Activated naive CD4-positive, alpha-beta T cell treated with anti-CD3 and anti-CD28 coated beads, Interleukin-2, amount 10 ng/mL, durations not matched to agents 7 days and 5 days (primary cell): Measurements from ENCODE around the gene SLC22A16.
"Not testable (repeated sequence)": the region's sequence is repeated elsewhere in the genome, so short reads cannot be mapped to it uniquely, and the experiment has no call there.

ENCODE experiments used
- CTCF ChIA-PET: fragments of 350-600 bp; sonication (Branson Sonifier 250); formaldehyde crosslinking; loops from one replicate; lab custom pipeline; 2021; ENCODE audit warnings: antibody characterized with exemption; lab: Charles Lee
- DNase-seq: peaks from one replicate; pipeline ENCODE4 v3.0.0-alpha.2; 2020
- H3K27ac Mint-ChIP-seq: one replicate; pipeline ENCODE4 v1.8.0; 2021; ENCODE audit warnings: mild to moderate bottlenecking, moderate library complexity, mixed read lengths
- H3K27me3 Mint-ChIP-seq: one replicate; pipeline ENCODE4 v1.8.0; 2021; ENCODE audit warnings: mild to moderate bottlenecking, mixed read lengths
- H3K36me3 Mint-ChIP-seq: one replicate; pipeline ENCODE4 v1.8.0; 2021; ENCODE audit warnings: mixed read lengths
- H3K4me1 Mint-ChIP-seq: one replicate; pipeline ENCODE4 v1.8.0; 2021; ENCODE audit warnings: mixed read lengths
- H3K4me3 Mint-ChIP-seq: one replicate; pipeline ENCODE4 v1.8.0; 2021; ENCODE audit warnings: mild to moderate bottlenecking, moderate library complexity, mixed read lengths
- H3K9me3 Mint-ChIP-seq: one replicate; pipeline ENCODE4 v1.8.0; 2021; ENCODE audit warnings: mixed read lengths

Gene SLC22A16

GRCh38 chr6:110481081-110481480, 4.7 kb upstream of the SLC22A16 start:
- DNase-seq = no peak
- Mint-ChIP-seq H3K27ac (no peak overlapping the region), H3K4me3 (no peak overlapping the region), H3K36me3 (no peaks in the 10 kb centered on the region), H3K9me3 (no peaks in the 10 kb centered on the region), H3K4me1 (no peaks in the 10 kb centered on the region), H3K27me3 (peaks cover 42% of the 10 kb centered on the region)
- CTCF ChIA-PET = no interaction called here

DNA sequence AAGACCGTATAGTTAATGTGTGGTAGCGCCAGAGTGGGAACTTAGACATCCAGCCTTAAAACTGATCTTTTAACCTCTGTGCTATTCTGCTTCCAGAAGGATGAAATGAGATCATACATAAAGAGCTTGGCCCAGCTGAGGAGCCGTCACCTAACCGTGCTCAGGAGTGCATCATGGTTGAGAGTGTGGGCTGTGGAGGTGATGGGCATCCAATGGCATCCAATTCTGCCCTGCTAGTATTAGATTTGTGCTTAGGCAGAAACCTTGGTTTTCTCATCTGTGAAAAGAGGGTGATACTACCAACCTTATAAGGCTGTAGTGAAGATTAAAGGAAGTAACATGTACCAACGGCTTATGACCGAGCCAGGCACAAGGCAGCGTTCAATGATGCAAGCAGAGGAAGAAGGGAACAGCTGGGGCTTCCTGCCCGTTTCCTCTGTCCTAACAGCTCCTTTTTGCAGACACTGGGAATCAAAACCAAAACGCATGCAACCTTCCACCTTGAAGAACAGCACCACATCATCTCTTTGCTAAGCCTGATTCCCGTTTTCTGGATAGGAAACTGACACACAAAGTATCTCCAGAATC, 1.3 kb downstream of the SLC22A16 start:
- Mint-ChIP-seq H3K4me1 (peaks cover 11% of the 10 kb centered on the region), H3K9me3 (no peaks in the 10 kb centered on the region), H3K36me3 (no peaks in the 10 kb centered on the region), H3K4me3 (peak overlapping the region; percentile 9), H3K27ac (no peak overlapping the region), H3K27me3 (peaks cover 66% of the 10 kb centered on the region)
- CTCF ChIA-PET = no interaction called here
- no peak for DNase-seq

GRCh38 chr6:110474500-110474899, 1.9 kb downstream of the SLC22A16 start:
- H3K27me3 Mint-ChIP-seq = peaks cover 64% of the 10 kb centered on the region
- no peak overlapping the region for H3K27ac Mint-ChIP-seq
- CTCF ChIA-PET = no interaction called here
- H3K4me1 Mint-ChIP-seq = peaks cover 11% of the 10 kb centered on the region
- no peaks in the 10 kb centered on the region for H3K36me3 Mint-ChIP-seq
- H3K4me3 Mint-ChIP-seq = no peak overlapping the region
- no peaks in the 10 kb centered on the region for H3K9me3 Mint-ChIP-seq
- DNase-seq = no peak

- Mint-ChIP-seq H3K4me1 (peaks cover 11% of the 10 kb centered on the region), H3K9me3 (no peaks in the 10 kb centered on the region), H3K27ac (no peak overlapping the region), H3K36me3 (no peaks in the 10 kb centered on the region), H3K4me3 (no peak overlapping the region), H3K27me3 (peaks cover 53% of the 10 kb centered on the region)
- DNase-seq = no peak
- CTCF ChIA-PET = no interaction called here
Observed at GRCh38 chr6:110472739-110473138, 3.7 kb downstream of the SLC22A16 start.

GRCh38 chr6:110471726-110472365, 4.6 kb downstream of the SLC22A16 start:
- Mint-ChIP-seq H3K4me1 (peaks cover 11% of the 10 kb centered on the region), H3K36me3 (no peaks in the 10 kb centered on the region), H3K9me3 (no peaks in the 10 kb centered on the region), H3K27me3 (peaks cover 47% of the 10 kb centered on the region), H3K27ac (no peak overlapping the region), H3K4me3 (no peak overlapping the region)
- no peak for DNase-seq
- CTCF ChIA-PET = no interaction called here

- Mint-ChIP-seq H3K36me3 (no peaks in the 10 kb centered on the region), H3K4me3 (no peak overlapping the region), H3K9me3 (peaks cover 3% of the 10 kb centered on the region), H3K27me3 (peaks cover 30% of the 10 kb centered on the region), H3K4me1 (no peaks in the 10 kb centered on the region), H3K27ac (no peak overlapping the region)
- CTCF ChIA-PET = interaction anchor here (0.6 kb wide), 1 partner anchor 206 kb away, joined by 3 read pairs; no protein-coding TSS in a partner anchor
- no peak for DNase-seq
Observed at GRCh38 chr6:110468731-110469130, 7.7 kb downstream of the SLC22A16 start.

DNA sequence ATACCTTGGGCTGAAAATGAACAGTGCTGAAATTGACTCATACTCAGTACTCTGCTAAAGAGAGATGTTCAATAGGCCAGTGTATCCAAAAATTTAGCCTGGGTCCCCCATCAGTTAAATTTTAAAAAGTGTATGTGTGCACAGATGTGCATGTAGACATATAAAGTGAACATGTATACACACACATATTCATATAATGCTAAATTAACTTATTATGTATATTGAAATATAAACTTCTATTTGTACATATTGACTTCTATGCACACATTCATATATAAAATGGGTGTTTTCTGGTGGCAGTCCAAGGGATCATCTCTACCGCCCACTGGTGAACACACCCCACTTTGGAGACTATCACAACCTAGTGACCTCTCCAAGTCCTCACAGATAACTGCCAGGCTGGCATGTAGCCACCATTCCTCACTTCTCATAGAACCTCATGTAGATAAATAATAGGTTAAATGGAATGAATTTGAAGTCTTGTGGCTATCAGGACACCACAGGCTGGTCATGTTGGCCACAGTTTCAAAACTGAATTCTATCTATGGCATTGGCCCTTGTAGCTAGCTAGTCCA, 8.8 kb downstream of the SLC22A16 start:
- no peak overlapping the region for H3K4me3 Mint-ChIP-seq
- H3K4me1 Mint-ChIP-seq = no peaks in the 10 kb centered on the region
- DNase-seq = no peak
- CTCF ChIA-PET = no interaction called here
- H3K36me3 Mint-ChIP-seq = no peaks in the 10 kb centered on the region
- H3K27me3 Mint-ChIP-seq = peaks cover 28% of the 10 kb centered on the region
- H3K9me3 Mint-ChIP-seq = peaks cover 10% of the 10 kb centered on the region
- no peak overlapping the region for H3K27ac Mint-ChIP-seq

DNA sequence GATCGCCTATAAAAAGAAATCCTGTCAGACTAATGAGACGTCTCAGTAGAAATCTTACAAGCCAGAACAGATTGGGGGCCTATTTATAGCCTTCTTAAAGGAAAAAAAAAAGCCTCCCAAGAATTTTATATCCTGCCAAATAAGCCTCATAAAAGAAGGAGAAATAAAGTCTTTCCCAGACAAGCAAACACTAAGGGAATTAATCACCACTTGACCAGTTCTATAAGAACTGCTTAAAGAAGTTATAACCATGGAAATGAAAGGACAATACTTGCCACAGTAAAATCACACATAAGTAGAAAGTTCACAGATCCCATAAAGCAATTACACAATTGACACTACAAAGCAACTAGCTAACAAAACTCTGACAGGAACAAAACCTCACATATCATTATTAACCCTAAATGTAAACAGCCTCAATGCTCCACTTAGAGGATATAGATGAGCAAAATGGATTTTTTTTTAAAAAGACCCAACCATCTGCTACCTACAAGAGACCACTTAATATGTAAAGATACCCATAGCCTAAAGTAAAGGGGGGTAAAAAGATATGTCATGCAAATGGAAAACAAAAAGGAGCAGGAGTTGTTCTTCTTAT, 13.4 kb downstream of the SLC22A16 start:
- CTCF ChIA-PET = no interaction called here
- Mint-ChIP-seq H3K27me3 (peaks cover 19% of the 10 kb centered on the region), H3K4me1 (no peaks in the 10 kb centered on the region), H3K36me3 (no peaks in the 10 kb centered on the region), H3K4me3 (no peak overlapping the region), H3K9me3 (peaks cover 19% of the 10 kb centered on the region), H3K27ac (no peak overlapping the region)
- DNase-seq = no peak

- H3K9me3 Mint-ChIP-seq = peaks cover 19% of the 10 kb centered on the region
- DNase-seq = no peak
- CTCF ChIA-PET = interaction anchor here (0.5 kb wide), 1 partner anchor 59 kb away, joined by 3 read pairs; no protein-coding TSS in a partner anchor
- no peaks in the 10 kb centered on the region for H3K4me1 Mint-ChIP-seq
- H3K27ac Mint-ChIP-seq = no peak overlapping the region
- peaks cover 19% of the 10 kb centered on the region for H3K27me3 Mint-ChIP-seq
- no peak overlapping the region for H3K4me3 Mint-ChIP-seq
- no peaks in the 10 kb centered on the region for H3K36me3 Mint-ChIP-seq
Observed at GRCh38 chr6:110461376-110461775, 15.0 kb downstream of the SLC22A16 start.

DNA sequence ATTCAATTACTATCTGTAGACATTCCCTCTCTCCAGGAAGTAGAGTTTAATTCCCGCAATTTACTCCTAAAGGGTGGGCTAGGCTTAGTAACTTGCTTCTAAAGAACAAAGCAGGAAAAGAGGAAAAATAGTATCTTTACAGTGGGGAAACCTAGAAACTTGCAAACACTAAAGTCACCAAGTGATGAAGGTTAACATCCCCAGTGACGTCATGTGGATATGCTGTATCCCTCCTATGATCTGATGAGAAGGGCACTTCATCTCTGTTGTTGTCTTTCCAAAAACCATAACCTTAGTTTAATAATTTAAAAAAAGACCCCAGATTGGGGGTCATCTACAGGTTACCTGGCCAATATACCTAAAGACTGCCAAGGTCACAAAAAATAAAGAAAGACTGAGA, 17.3 kb downstream of the SLC22A16 start:
- Mint-ChIP-seq H3K27ac (no peak overlapping the region), H3K36me3 (no peaks in the 10 kb centered on the region), H3K27me3 (peaks cover 11% of the 10 kb centered on the region), H3K9me3 (peaks cover 19% of the 10 kb centered on the region), H3K4me3 (no peak overlapping the region), H3K4me1 (no peaks in the 10 kb centered on the region)
- no peak for DNase-seq
- CTCF ChIA-PET = interaction anchor here (0.8 kb wide), 1 partner anchor 378 kb away, joined by 3 read pairs; no protein-coding TSS in a partner anchor

DNA sequence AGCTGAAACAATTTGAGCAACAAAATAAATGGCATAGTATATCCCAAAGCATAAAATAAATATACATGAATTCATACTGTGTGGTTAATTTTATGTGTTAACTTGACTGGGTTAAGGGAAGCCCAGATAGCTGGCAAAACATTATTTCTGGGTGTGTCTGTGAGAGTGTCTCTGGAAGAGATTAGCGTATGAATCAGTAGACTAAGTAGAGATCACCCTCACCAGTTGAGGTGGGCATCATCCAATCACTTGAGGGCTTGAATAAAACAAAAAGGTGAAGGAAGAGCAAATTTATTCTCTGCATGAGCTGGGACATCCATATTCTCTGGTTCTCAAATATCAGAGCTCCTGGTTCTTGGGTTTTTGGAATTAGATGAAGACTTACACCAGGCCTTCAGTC, 17.9 kb downstream of the SLC22A16 start:
- DNase-seq = no peak
- Mint-ChIP-seq H3K36me3 (no peaks in the 10 kb centered on the region), H3K4me1 (no peaks in the 10 kb centered on the region), H3K9me3 (peaks cover 14% of the 10 kb centered on the region), H3K4me3 (no peak overlapping the region), H3K27ac (no peak overlapping the region), H3K27me3 (peaks cover 7% of the 10 kb centered on the region)
- CTCF ChIA-PET = interaction anchor here (0.8 to 1.1 kb wide), 2 partner anchors 34 to 379 kb away, joined by 3 read pairs; no protein-coding TSS in a partner anchor

- CTCF ChIA-PET = interaction anchor here (1.1 kb wide), 1 partner anchor 35 kb away, joined by 3 read pairs; no protein-coding TSS in a partner anchor
- not testable (repeated sequence) for H3K9me3 Mint-ChIP-seq, H3K4me3 Mint-ChIP-seq, H3K36me3 Mint-ChIP-seq, H3K27me3 Mint-ChIP-seq, H3K4me1 Mint-ChIP-seq, H3K27ac Mint-ChIP-seq
- DNase-seq = peak; percentile 35
Observed at GRCh38 chr6:110457567-110458175, 18.7 kb downstream of the SLC22A16 start.

DNA sequence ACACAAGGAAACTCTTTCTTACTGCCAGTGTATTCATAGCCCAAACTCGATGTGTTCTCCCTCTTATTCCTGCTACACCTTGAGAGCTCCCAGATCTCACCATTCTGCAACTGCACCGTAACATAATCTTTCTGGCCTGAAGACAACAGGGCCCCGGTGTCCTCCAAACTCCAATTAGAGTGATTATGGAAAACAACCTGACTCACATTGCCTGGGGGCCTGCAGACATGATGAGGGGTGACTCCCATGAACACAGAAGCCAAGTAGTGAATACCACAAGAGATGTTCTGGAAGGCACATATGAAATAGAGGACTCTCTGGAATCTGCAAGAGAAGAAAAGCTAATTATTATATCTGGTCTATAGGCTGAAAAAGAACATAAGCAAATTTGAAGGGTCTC, 19.7 kb downstream of the SLC22A16 start:
- Mint-ChIP-seq H3K27ac (no peak overlapping the region), H3K9me3 (peaks cover 3% of the 10 kb centered on the region), H3K4me3 (no peak overlapping the region), H3K36me3 (no peaks in the 10 kb centered on the region), H3K4me1 (no peaks in the 10 kb centered on the region), H3K27me3 (peaks cover 11% of the 10 kb centered on the region)
- no peak for DNase-seq
- CTCF ChIA-PET = no interaction called here

DNA sequence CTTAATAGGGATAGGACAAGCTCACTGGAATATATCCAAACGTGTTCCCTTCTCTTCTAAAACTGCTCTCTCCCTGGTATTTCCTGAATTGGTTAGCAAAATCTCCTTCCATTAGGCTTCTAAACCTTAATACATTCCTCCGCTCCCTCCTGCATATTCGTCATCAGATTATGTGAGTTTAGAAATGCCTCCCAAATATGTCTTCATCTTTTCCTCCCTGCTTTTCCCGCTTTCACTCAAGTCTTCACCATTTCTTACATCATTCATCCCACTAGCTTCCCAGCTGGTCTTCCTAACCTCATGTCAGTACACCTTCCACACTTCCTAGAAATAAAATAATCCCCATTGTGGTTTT, 26.9 kb downstream of the SLC22A16 start:
- Mint-ChIP-seq H3K36me3 (no peaks in the 10 kb centered on the region), H3K4me3 (no peak overlapping the region), H3K27me3 (peaks cover 7% of the 10 kb centered on the region), H3K9me3 (no peaks in the 10 kb centered on the region), H3K27ac (no peak overlapping the region), H3K4me1 (no peaks in the 10 kb centered on the region)
- DNase-seq = no peak
- CTCF ChIA-PET = no interaction called here
